DMS153 treated with DMSO at 0.1 percent for 48 hours (cell line): ENCODE results near the gene TRPC4AP.

Experiments
- DNase-seq: peaks from one replicate; lab custom pipeline; 2025; ENCODE audit not compliant: unreplicated experiment; lab: John Stamatoyannopoulos, UW

The TRPC4AP gene

GRCh38 chr20:34976286-34976685 lies 116.3 kb downstream of the TRPC4AP start:
- DNase-seq: no peak

- DNase-seq: no peak
These were observed 118.4 kb downstream of the TRPC4AP start for GRCh38 chr20:34974246-34974645.

- DNase-seq: no peak
These were observed 120.9 kb downstream of the TRPC4AP start for GRCh38 chr20:34971561-34972235.

GRCh38 chr20:34970846-34971560 lies 121.6 kb downstream of the TRPC4AP start:
- no peak for DNase-seq

GRCh38 chr20:34970193-34970840 lies 122.3 kb downstream of the TRPC4AP start:
- DNase-seq: no peak

GRCh38 chr20:34968042-34968775 lies 124.4 kb downstream of the TRPC4AP start:
- DNase-seq: no peak

GRCh38 chr20:34967421-34967820 lies 125.2 kb downstream of the TRPC4AP start:
- DNase-seq: no peak

GRCh38 chr20:34965051-34965450 lies 127.6 kb downstream of the TRPC4AP start:
- DNase-seq: no peak

- DNase-seq: no peak
These were observed 128.1 kb downstream of the TRPC4AP start for GRCh38 chr20:34964486-34964885.

- no peak for DNase-seq
These were observed 135.7 kb downstream of the TRPC4AP start for GRCh38 chr20:34956751-34957472.

- no peak for DNase-seq
These were observed 136.6 kb downstream of the TRPC4AP start for GRCh38 chr20:34956041-34956458.

- DNase-seq: peak; percentile 91
These were observed 137.2 kb downstream of the TRPC4AP start, which contains the start of the genes GSS and MYH7B for GRCh38 chr20:34955231-34956040. Gene GSS, minus strand, starts transcription at chr20:34955806. Its CDS starts 3,954 bp downstream, at chr20:34951852. Gene MYH7B, plus strand, starts transcription at chr20:34955868. Its CDS starts 22,138 bp downstream, at chr20:34978006.

- peak; percentile 41 for DNase-seq
These were observed 137.7 kb downstream of the TRPC4AP start for GRCh38 chr20:34954904-34955230.

GRCh38 chr20:34953960-34954359 lies 138.6 kb downstream of the TRPC4AP start:
- no peak for DNase-seq

GRCh38 chr20:34952671-34953070 lies 139.9 kb downstream of the TRPC4AP start:
- no peak for DNase-seq
